IMR-90 (cell line): ENCODE results near the gene EPC1.

Experiments used
- BHLHE40 ChIP-seq: fragments of 150-350 bp; IDR thresholded peaks from 2 replicates; pipeline ENCODE4 v1.6.1; 2016; ENCODE audit warnings: mild to moderate bottlenecking, low read depth, low read length
- CEBPB ChIP-seq: IDR thresholded peaks from 2 replicates; pipeline ENCODE4 v1.6.1; 2012; ENCODE audit warnings: low read depth, low read length, improper control_type of control experiment
- ELK1 ChIP-seq: fragments of 150-350 bp; IDR thresholded peaks from 2 replicates; pipeline ENCODE4 v1.6.1; 2016; ENCODE audit warnings: low read depth, mild to moderate bottlenecking, low read length, moderate library complexity, borderline replicate concordance
- FOS ChIP-seq: fragments of 150-350 bp; IDR thresholded peaks from 2 replicates; pipeline ENCODE4 v1.6.1; 2016; ENCODE audit warnings: low read depth, low read length
- MAZ ChIP-seq: IDR thresholded peaks from 2 replicates; pipeline ENCODE4 v1.6.1; 2012; ENCODE audit warnings: low read depth, mild to moderate bottlenecking, low read length, improper control_type of control experiment, moderate library complexity, borderline replicate concordance
- MXI1 ChIP-seq: IDR thresholded peaks from 2 replicates; pipeline ENCODE4 v1.6.1; 2012; ENCODE audit warnings: low read depth, mild to moderate bottlenecking, low read length, moderate library complexity, borderline replicate concordance
- POLR2A ChIP-seq: IDR thresholded peaks from 2 replicates; pipeline ENCODE4 v1.6.1; 2012; ENCODE audit warnings: mild to moderate bottlenecking, low read depth, low read length
- RCOR1 ChIP-seq: IDR thresholded peaks from 2 replicates; pipeline ENCODE4 v1.6.1; 2012; ENCODE audit warnings: mild to moderate bottlenecking, low read length, improper control_type of control experiment; ENCODE audit not compliant: insufficient replicate concordance
- RFX5 ChIP-seq: IDR thresholded peaks from 2 replicates; pipeline ENCODE4 v1.8.0; 2012; ENCODE audit warnings: low read depth, mild to moderate bottlenecking, low read length, moderate library complexity
- SMC3 ChIP-seq: fragments of 150-350 bp; IDR thresholded peaks from 2 replicates; pipeline ENCODE4 v1.6.1; 2016; ENCODE audit warnings: low read depth, mild to moderate bottlenecking, antibody characterized with exemption, low read length, moderate library complexity
- TF ChIP-seq, protein P1 (sequence below): conservative IDR thresholded peaks from 2 replicates; pipeline ENCODE4 v1.5.1; 2012; ENCODE audit warnings: mild to moderate bottlenecking, low read depth, low read length, improper control_type of control experiment
- TF ChIP-seq, protein P2 (sequence below): fragments of 150-350 bp; IDR thresholded peaks from 2 replicates; pipeline ENCODE4 v1.6.1; 2017; ENCODE audit warnings: mild to moderate bottlenecking, antibody characterized with exemption, low read length, low read depth

GRCh38 chr10:32333849-32334248 is 13.1 kb downstream of the EPC1 start:
- TF ChIP-seq BHLHE40, result no peak
- TF ChIP-seq POLR2A, result no peak
- no peak for TF ChIP-seq SMC3
- no peak for TF ChIP-seq RFX5
- TF ChIP-seq RCOR1, result no peak
- no peak for TF ChIP-seq MAZ
- TF ChIP-seq, protein P1, sequence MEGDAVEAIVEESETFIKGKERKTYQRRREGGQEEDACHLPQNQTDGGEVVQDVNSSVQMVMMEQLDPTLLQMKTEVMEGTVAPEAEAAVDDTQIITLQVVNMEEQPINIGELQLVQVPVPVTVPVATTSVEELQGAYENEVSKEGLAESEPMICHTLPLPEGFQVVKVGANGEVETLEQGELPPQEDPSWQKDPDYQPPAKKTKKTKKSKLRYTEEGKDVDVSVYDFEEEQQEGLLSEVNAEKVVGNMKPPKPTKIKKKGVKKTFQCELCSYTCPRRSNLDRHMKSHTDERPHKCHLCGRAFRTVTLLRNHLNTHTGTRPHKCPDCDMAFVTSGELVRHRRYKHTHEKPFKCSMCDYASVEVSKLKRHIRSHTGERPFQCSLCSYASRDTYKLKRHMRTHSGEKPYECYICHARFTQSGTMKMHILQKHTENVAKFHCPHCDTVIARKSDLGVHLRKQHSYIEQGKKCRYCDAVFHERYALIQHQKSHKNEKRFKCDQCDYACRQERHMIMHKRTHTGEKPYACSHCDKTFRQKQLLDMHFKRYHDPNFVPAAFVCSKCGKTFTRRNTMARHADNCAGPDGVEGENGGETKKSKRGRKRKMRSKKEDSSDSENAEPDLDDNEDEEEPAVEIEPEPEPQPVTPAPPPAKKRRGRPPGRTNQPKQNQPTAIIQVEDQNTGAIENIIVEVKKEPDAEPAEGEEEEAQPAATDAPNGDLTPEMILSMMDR, result no peak
- TF ChIP-seq CEBPB, result no peak
- no peak for TF ChIP-seq FOS
- TF ChIP-seq, protein P2, sequence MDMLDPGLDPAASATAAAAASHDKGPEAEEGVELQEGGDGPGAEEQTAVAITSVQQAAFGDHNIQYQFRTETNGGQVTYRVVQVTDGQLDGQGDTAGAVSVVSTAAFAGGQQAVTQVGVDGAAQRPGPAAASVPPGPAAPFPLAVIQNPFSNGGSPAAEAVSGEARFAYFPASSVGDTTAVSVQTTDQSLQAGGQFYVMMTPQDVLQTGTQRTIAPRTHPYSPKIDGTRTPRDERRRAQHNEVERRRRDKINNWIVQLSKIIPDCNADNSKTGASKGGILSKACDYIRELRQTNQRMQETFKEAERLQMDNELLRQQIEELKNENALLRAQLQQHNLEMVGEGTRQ, result no peak
- no peak for TF ChIP-seq MXI1
- TF ChIP-seq ELK1, result no peak
